Astrocyte (in vitro differentiated cells and primary cell): ENCODE measurements around the gene NDUFA5. TPM values are rescaled to one million over a fixed set of nuclear protein-coding genes. Genes with fewer than 3 reads are reported as not detected.

Experiments
- DNase-seq: peaks from one replicate; pipeline ENCODE4 v3.0.0-alpha.2; 2010; ENCODE audit warnings: low read depth
- FAIRE-seq: peaks from 2 replicates; lab custom pipeline; 2011; peaks lifted over from hg19 to GRCh38; lab: Jason Lieb, UNC
- H2AFZ ChIP-seq: 2 replicates; pipeline ENCODE4 v1.6.0; 2012; ENCODE audit warnings: low read depth, low read length, inconsistent platforms
- H3K27ac ChIP-seq: 2 replicates; pipeline ENCODE4 v1.5.1; 2011; ENCODE audit warnings: low read depth, low read length, inconsistent platforms
- H3K27me3 ChIP-seq: 2 replicates; pipeline ENCODE4 v1.6.0; 2011; ENCODE audit warnings: low read length, inconsistent platforms; ENCODE audit not compliant: insufficient read depth
- H3K36me3 ChIP-seq: 2 replicates; pipeline ENCODE4 v1.5.1; 2011; ENCODE audit warnings: low read length, inconsistent platforms; ENCODE audit not compliant: insufficient read depth
- H3K4me1 ChIP-seq: 2 replicates; pipeline ENCODE4 v1.5.1; 2011; ENCODE audit warnings: low read length, inconsistent platforms; ENCODE audit not compliant: insufficient read depth
- H3K4me2 ChIP-seq: 2 replicates; pipeline ENCODE4 v1.6.0; 2012; ENCODE audit warnings: low read length, inconsistent platforms
- H3K4me3 ChIP-seq: 2 replicates; pipeline ENCODE4 v1.5.1; 2011; ENCODE audit warnings: low read depth, mild to moderate bottlenecking, low read length, inconsistent platforms; ENCODE audit not compliant: insufficient read depth
- H3K79me2 ChIP-seq: 2 replicates; pipeline ENCODE4 v1.6.0; 2012; ENCODE audit warnings: mild to moderate bottlenecking, low read length, inconsistent platforms; ENCODE audit not compliant: insufficient read depth
- H3K9ac ChIP-seq: 2 replicates; pipeline ENCODE4 v1.6.0; 2012; ENCODE audit warnings: mild to moderate bottlenecking, low read length, inconsistent platforms
- H3K9me3 ChIP-seq: 2 replicates; pipeline ENCODE4 v1.5.1; 2012; ENCODE audit warnings: low read depth, mild to moderate bottlenecking, low read length, inconsistent platforms; ENCODE audit not compliant: insufficient read depth
- H4K20me1 ChIP-seq: 2 replicates; pipeline ENCODE4 v1.6.0; 2012; ENCODE audit warnings: low read length, inconsistent platforms; ENCODE audit not compliant: insufficient read depth
- H3K27ac Mint-ChIP-seq: one replicate; pipeline ENCODE4 v1.8.0; 2021; ENCODE audit warnings: mild to moderate bottlenecking, mixed read lengths; ENCODE audit not compliant: unreplicated experiment
- H3K27me3 Mint-ChIP-seq: one replicate; pipeline ENCODE4 v1.8.0; 2021; ENCODE audit warnings: low read depth, mixed read lengths; ENCODE audit not compliant: unreplicated experiment
- H3K36me3 Mint-ChIP-seq: one replicate; pipeline ENCODE4 v1.8.0; 2021; ENCODE audit warnings: low read depth, mixed read lengths; ENCODE audit not compliant: unreplicated experiment
- H3K4me1 Mint-ChIP-seq: one replicate; pipeline ENCODE4 v1.8.0; 2021; ENCODE audit warnings: low read depth, mixed read lengths; ENCODE audit not compliant: unreplicated experiment
- H3K4me3 Mint-ChIP-seq: one replicate; pipeline ENCODE4 v1.8.0; 2021; ENCODE audit warnings: mild to moderate bottlenecking, moderate library complexity, mixed read lengths; ENCODE audit not compliant: unreplicated experiment
- H3K9me3 Mint-ChIP-seq: one replicate; pipeline ENCODE4 v1.8.0; 2021; ENCODE audit warnings: mild to moderate bottlenecking, mixed read lengths; ENCODE audit not compliant: unreplicated experiment
- EZH2 ChIP-seq: IDR thresholded peaks from 2 replicates; pipeline ENCODE4 v1.6.1; 2012; ENCODE audit warnings: mild to moderate bottlenecking, low read length, inconsistent platforms; ENCODE audit not compliant: insufficient read depth
- total RNA-seq: library from RNA; stranded (reverse); gene quantifications from 2 replicates; pipeline ENCODE4 v1.2.1, GENCODE V29; 2021
- TF ChIP-seq, protein P1 (sequence below): IDR thresholded peaks from 2 replicates; pipeline ENCODE4 v1.5.1; 2011; ENCODE audit warnings: low read depth, mild to moderate bottlenecking, inconsistent platforms, low read length, moderate library complexity; ENCODE audit not compliant: insufficient read depth

NDUFA5 gene
- total RNA-seq, 1 donor from 2014 or later = 48.9 TPM

DNA sequence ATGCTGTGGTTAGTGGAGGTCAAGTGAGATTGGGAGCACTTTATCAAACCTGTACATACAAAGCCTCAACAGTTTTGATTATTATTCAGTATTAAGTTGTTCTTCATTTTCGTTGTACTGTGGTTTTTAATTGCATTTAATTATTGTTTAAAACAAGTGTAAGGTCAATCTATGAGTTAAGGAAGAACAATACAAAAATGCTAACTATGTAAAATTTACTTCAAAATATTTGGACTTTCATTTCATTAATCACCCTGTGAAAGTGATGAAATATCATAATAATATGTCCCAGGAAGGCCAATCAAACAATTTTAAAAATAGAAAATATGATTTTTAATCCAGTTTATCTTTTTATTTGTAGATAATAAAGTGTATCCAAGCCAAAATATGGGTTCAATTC lies 13.6 kb upstream of the NDUFA5 start:
- no peak for TF ChIP-seq EZH2
- TF ChIP-seq, protein P1, sequence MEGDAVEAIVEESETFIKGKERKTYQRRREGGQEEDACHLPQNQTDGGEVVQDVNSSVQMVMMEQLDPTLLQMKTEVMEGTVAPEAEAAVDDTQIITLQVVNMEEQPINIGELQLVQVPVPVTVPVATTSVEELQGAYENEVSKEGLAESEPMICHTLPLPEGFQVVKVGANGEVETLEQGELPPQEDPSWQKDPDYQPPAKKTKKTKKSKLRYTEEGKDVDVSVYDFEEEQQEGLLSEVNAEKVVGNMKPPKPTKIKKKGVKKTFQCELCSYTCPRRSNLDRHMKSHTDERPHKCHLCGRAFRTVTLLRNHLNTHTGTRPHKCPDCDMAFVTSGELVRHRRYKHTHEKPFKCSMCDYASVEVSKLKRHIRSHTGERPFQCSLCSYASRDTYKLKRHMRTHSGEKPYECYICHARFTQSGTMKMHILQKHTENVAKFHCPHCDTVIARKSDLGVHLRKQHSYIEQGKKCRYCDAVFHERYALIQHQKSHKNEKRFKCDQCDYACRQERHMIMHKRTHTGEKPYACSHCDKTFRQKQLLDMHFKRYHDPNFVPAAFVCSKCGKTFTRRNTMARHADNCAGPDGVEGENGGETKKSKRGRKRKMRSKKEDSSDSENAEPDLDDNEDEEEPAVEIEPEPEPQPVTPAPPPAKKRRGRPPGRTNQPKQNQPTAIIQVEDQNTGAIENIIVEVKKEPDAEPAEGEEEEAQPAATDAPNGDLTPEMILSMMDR = no peak
- no peak overlapping the region for H3K27ac ChIP-seq
- H3K4me3 ChIP-seq = no peak overlapping the region
- no peaks in the 10 kb centered on the region for H3K27me3 Mint-ChIP-seq
- no peaks in the 10 kb centered on the region for H3K36me3 Mint-ChIP-seq
- H4K20me1 ChIP-seq = no peaks in the 10 kb centered on the region
- DNase-seq = no peak
- H3K4me1 Mint-ChIP-seq = no peaks in the 10 kb centered on the region
- no peak overlapping the region for H2AFZ ChIP-seq
- no peak overlapping the region for H3K27ac Mint-ChIP-seq
- no peaks in the 10 kb centered on the region for H3K4me1 ChIP-seq
- H3K4me2 ChIP-seq = no peak overlapping the region
- H3K27me3 ChIP-seq = no peaks in the 10 kb centered on the region
- no peaks in the 10 kb centered on the region for H3K9me3 Mint-ChIP-seq
- H3K79me2 ChIP-seq = no peaks in the 10 kb centered on the region
- H3K36me3 ChIP-seq = no peaks in the 10 kb centered on the region
- H3K9ac ChIP-seq = no peak overlapping the region
- H3K9me3 ChIP-seq = no peaks in the 10 kb centered on the region
- no peak overlapping the region for H3K4me3 Mint-ChIP-seq
- no peak for FAIRE-seq

DNA sequence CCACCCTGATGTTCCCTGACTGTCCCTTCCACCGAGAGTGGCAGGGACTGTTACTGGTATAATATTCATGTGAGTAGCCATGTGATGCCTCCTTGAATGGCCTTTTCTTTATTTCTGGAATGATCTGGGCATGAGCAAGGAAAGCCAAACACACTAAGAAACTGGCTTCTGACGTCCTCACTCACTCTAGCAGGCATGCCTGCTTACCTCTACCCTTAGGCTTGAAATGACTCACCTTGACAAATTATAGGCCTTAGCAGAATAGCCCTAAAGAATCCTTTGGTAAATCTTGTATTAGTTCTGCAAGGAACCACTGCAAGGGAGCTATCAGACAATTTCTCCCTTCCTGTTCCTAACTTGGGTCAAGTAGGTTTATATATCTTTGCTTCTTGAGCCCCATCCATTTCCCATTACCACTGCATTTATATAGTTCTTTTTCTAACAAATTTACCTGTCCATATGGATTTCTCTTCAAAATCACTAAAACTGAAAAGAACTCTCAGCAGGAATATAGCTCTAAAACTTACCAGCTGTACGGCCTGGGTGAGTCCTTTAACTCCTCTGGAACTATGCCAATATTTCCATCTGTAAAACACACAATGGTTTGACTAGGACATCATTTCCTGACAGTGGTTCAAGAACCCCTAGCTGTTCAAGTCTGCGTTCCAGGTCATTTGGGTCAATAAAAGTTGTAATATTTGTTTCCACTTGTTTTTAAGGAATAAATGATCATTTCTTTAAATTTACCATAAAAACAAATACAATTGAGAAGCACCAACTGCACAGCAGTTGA lies 13.0 kb upstream of the NDUFA5 start:
- Mint-ChIP-seq H3K36me3 (no peaks in the 10 kb centered on the region), H3K4me1 (no peaks in the 10 kb centered on the region), H3K4me3 (no peak overlapping the region), H3K9me3 (no peaks in the 10 kb centered on the region), H3K27me3 (no peaks in the 10 kb centered on the region), H3K27ac (no peak overlapping the region)
- Histone ChIP-seq H3K27ac (no peak overlapping the region), H3K9me3 (no peaks in the 10 kb centered on the region), H3K9ac (no peak overlapping the region), H4K20me1 (no peaks in the 10 kb centered on the region), H3K27me3 (no peaks in the 10 kb centered on the region), H3K4me2 (no peak overlapping the region), H3K4me1 (no peaks in the 10 kb centered on the region), H3K4me3 (no peak overlapping the region), H2AFZ (no peak overlapping the region), H3K36me3 (no peaks in the 10 kb centered on the region), H3K79me2 (no peaks in the 10 kb centered on the region)
- DNase-seq (no peak), FAIRE-seq (peak; percentile 20)
- TF ChIP-seq, protein P1 = no peak
- TF ChIP-seq EZH2 = no peak
